ENCODE results near the gene PDE1A. TPM values are rescaled to one million over a fixed set of nuclear protein-coding genes. Genes with fewer than 3 reads are reported as not detected.

Gene PDE1A
- total RNA-seq, 1 experiment from 2014 or later, result not detected

DNA sequence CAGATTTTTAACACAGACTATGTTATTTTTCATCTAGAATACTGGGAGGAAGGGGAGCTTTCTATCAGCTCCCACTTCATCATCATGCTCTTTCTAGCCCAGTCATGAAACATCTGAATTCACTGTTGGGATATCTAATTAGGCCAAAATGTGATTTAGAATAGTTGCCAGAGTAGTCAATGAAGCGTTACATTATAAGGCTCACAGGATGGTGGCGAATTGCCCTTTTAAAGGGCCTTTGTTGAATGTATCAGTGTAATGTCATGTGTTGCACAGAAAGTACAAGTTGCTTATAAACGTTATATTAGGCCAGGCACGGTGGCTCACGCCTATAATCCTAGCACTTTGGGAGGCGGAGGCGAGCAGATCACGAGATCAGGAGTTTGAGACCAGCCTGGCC is 45.6 kb downstream of the PDE1A start:
- TF ChIP-seq EZH2 (IDR thresholded peaks at IDR 0.05; ENCODE audit: low read length, unreplicated experiment) (no peak), EZH2phosphoT487 (IDR thresholded peaks at IDR 0.05; ENCODE audit: borderline replicate concordance, low read length) (no peak)
- no peaks in the 10 kb centered on the region for H4K20me1 ChIP-seq (ENCODE audit: low read length)
- no peaks in the 10 kb centered on the region for H3K27me3 ChIP-seq (ENCODE audit: low read length)
- no peak overlapping the region for H3K4me2 ChIP-seq (ENCODE audit: low read length)
- ATAC-seq (no peak), DNase-seq (no peak)
- H3K79me2 ChIP-seq (ENCODE audit: low read length), result no peaks in the 10 kb centered on the region
- H3K9ac ChIP-seq (ENCODE audit: low read length), result no peak overlapping the region
- CTCF ChIA-PET, result no interaction called here
- H3F3A ChIP-seq (ENCODE audit: low read length, unreplicated experiment), result no peaks in the 10 kb centered on the region
- POLR2A ChIA-PET (ENCODE audit: unreplicated experiment), result no interaction called here
- H2AFZ ChIP-seq (ENCODE audit: low read length), result no peak overlapping the region
- no peaks in the 10 kb centered on the region for H3K9me2 ChIP-seq (replicated peaks; ENCODE audit: low read length)
- no TSS peak for BruUV-seq (replicated peaks)
- H3K4me1 ChIP-seq (ENCODE audit: insufficient read depth, low read length), result peaks cover 13% of the 10 kb centered on the region
- no peak overlapping the region for H3K4me3 ChIP-seq (ENCODE audit: low read length)
- H3K36me3 ChIP-seq (ENCODE audit: low read depth, low read length), result no peaks in the 10 kb centered on the region
- intact Hi-C loops (cut with micrococcal nuclease), result no loop called here
- peaks cover 8% of the 10 kb centered on the region for H3K9me3 ChIP-seq (ENCODE audit: low read length)
- H3K27ac ChIP-seq (ENCODE audit: low read length), result no peak overlapping the region

DNA sequence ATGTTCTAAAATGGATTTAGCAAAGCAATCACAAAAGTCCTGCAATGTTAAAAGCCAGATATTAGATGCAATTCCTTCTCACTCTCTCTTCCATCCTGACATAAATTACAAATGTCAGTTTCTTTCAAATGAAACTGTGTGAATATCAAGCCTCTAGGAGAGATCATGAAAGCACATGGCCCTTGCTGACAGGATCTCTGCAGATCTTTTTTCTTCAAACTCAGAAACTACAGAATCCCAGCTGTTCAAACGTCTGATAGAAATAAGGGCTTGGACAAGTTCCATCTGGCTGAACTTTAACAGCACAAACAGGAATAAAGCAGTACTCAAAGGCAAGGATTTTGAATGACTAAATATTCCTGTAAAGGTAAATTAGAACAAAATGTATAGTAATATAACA is 47.6 kb downstream of the PDE1A start:
- ATAC-seq (no peak), DNase-seq (no peak)
- H3K9me2 ChIP-seq (replicated peaks; ENCODE audit: low read length), result no peaks in the 10 kb centered on the region
- H3K36me3 ChIP-seq (ENCODE audit: low read depth, low read length), result no peaks in the 10 kb centered on the region
- H4K20me1 ChIP-seq (ENCODE audit: low read length), result no peaks in the 10 kb centered on the region
- no peak overlapping the region for H3K27ac ChIP-seq (ENCODE audit: low read length)
- no peaks in the 10 kb centered on the region for H3K79me2 ChIP-seq (ENCODE audit: low read length)
- TF ChIP-seq EZH2 (IDR thresholded peaks at IDR 0.05; ENCODE audit: low read length, unreplicated experiment) (no peak), CTCF (conservative IDR thresholded peaks at IDR 0.05; ENCODE audit: low read depth, low read length) (no peak), EZH2phosphoT487 (IDR thresholded peaks at IDR 0.05; ENCODE audit: borderline replicate concordance, low read length) (no peak)
- intact Hi-C loops (cut with micrococcal nuclease), result loop anchor here (10.0 kb wide), 1 partner anchor 336 kb away; the partner anchor contains the start of gene DNAJC10
- ChIA-PET POLR2A (ENCODE audit: unreplicated experiment) (no interaction called here), CTCF (no interaction called here)
- H3K27me3 ChIP-seq (ENCODE audit: low read length), result no peaks in the 10 kb centered on the region
- no TSS peak for BruUV-seq (replicated peaks)
- no peaks in the 10 kb centered on the region for H3F3A ChIP-seq (ENCODE audit: low read length, unreplicated experiment)
- H3K4me3 ChIP-seq (ENCODE audit: low read length), result no peak overlapping the region
- H2AFZ ChIP-seq (ENCODE audit: low read length), result no peak overlapping the region
- H3K4me2 ChIP-seq (ENCODE audit: low read length), result no peak overlapping the region
- no peak overlapping the region for H3K9ac ChIP-seq (ENCODE audit: low read length)
- 0 out of 2 replicates have a peak, but pooled peaks cover 3% of the 10 kb centered on the region for H3K9me3 ChIP-seq (ENCODE audit: low read length)
- H3K4me1 ChIP-seq (ENCODE audit: insufficient read depth, low read length), result peaks cover 13% of the 10 kb centered on the region

- POLR2A ChIA-PET (ENCODE audit: unreplicated experiment), result no interaction called here
- no peaks in the 10 kb centered on the region for H3K36me3 ChIP-seq (ENCODE audit: low read depth, low read length)
- no peak overlapping the region for H3K4me3 ChIP-seq (ENCODE audit: low read length)
- no peak overlapping the region for H3K27ac ChIP-seq (ENCODE audit: low read length)
- H3K79me2 ChIP-seq (ENCODE audit: low read length), result no peaks in the 10 kb centered on the region
- H3K4me1 ChIP-seq (ENCODE audit: insufficient read depth, low read length), result peaks cover 13% of the 10 kb centered on the region
- H2AFZ ChIP-seq (ENCODE audit: low read length), result no peak overlapping the region
- no peaks in the 10 kb centered on the region for H3K9me2 ChIP-seq (replicated peaks; ENCODE audit: low read length)
- H4K20me1 ChIP-seq (ENCODE audit: low read length), result no peaks in the 10 kb centered on the region
- no peak for TF ChIP-seq EZH2phosphoT487 (IDR thresholded peaks at IDR 0.05; ENCODE audit: borderline replicate concordance, low read length)
- no peak for TF ChIP-seq EZH2 (IDR thresholded peaks at IDR 0.05; ENCODE audit: low read length, unreplicated experiment)
- TF ChIP-seq CTCF (conservative IDR thresholded peaks at IDR 0.05; ENCODE audit: low read depth, low read length), result no peak
- H3K9ac ChIP-seq (ENCODE audit: low read length), result no peak overlapping the region
- CTCF ChIA-PET, result no interaction called here
- no peaks in the 10 kb centered on the region for H3F3A ChIP-seq (ENCODE audit: low read length, unreplicated experiment)
- no peaks in the 10 kb centered on the region for H3K27me3 ChIP-seq (ENCODE audit: low read length)
- BruUV-seq (replicated peaks), result no TSS peak
- no peak overlapping the region for H3K4me2 ChIP-seq (ENCODE audit: low read length)
- intact Hi-C loops (cut with micrococcal nuclease), result loop anchor here (10.0 kb wide), 1 partner anchor 336 kb away; the partner anchor contains the start of gene DNAJC10
- peak; percentile 78 for ATAC-seq
- 0 out of 2 replicates have a peak, but pooled peaks cover 3% of the 10 kb centered on the region for H3K9me3 ChIP-seq (ENCODE audit: low read length)
- DNase-seq, result no peak
Observed at GRCh38 chr2:182378759-182379158, 48.1 kb downstream of the PDE1A start.

Measured in PC-3 (cell line).